HUES6 (cell line): ENCODE data around the gene PDX1.

Experiments used
- H3K27ac ChIP-seq: 2 replicates; pipeline ENCODE4 v1.7.0; 2013; ENCODE audit warnings: low read depth, mild to moderate bottlenecking, low read length, inconsistent platforms
- H3K27me3 ChIP-seq: 2 replicates; pipeline ENCODE4 v1.6.1; 2013; ENCODE audit warnings: low read length; ENCODE audit not compliant: control insufficient read depth, insufficient read depth
- H3K36me3 ChIP-seq: 2 replicates; pipeline ENCODE4 v1.6.1; 2013; ENCODE audit warnings: low read length; ENCODE audit not compliant: control insufficient read depth, insufficient read depth
- H3K4me1 ChIP-seq: 2 replicates; pipeline ENCODE4 v1.6.1; 2013; ENCODE audit warnings: low read length; ENCODE audit not compliant: control insufficient read depth, insufficient read depth
- H3K4me3 ChIP-seq: 2 replicates; pipeline ENCODE4 v1.5.1; 2013; ENCODE audit warnings: low read depth, low read length
- H3K9ac ChIP-seq: one replicate; pipeline ENCODE4 v1.6.1; 2013; ENCODE audit warnings: mild to moderate bottlenecking, low read length
- H3K9me3 ChIP-seq: 2 replicates; pipeline ENCODE4 v1.6.1; 2013; ENCODE audit warnings: low read depth, low read length; ENCODE audit not compliant: control insufficient read depth, insufficient read depth

Gene PDX1

DNA sequence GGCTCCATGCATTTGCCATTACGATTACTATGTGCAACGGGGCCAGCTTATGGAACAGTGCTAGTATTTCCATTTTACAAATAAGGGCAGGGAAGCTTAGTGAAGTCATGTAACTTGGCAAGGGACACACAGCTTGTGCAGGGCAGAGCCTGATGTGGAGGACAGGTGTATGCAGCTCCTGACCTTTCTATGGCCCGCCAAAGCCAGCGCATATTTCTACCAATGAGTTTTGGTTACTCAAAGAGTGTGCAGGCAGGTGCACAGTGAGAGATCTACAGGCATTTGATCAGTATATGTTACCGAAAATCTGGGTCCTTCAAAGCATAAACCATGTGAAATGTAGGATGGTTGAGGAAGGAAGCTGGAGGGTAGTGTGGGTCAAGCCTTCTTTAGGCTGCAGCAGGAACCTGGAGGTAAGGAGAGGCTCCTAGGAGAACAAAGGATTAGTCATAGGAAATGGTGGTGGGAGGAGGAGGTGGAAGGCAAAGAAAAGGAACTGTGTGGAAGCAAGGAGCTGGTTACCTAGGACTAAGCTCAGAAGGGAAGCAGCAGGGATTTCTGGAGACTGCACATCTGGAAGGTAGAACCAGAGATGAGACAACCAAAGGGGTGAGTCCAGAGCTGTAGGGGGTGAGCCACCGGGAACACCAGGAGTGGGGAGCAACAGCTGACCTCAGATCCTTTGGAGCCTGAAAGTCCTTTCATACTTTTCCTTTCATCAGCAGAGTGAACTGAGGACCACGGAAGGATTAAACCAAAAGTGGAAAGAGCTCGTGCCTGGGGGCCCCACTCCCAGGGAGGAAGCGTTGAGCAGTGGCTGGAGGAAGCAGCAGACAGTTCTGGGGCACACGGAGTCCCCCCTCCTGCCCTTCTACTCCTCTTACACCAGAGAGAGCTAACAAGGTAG lies 4.2 kb upstream of the PDX1 start:
- H3K9me3 ChIP-seq = no peaks in the 10 kb centered on the region
- H3K4me1 ChIP-seq = peaks cover 18% of the 10 kb centered on the region
- no peak overlapping the region for H3K27ac ChIP-seq
- H3K27me3 ChIP-seq = peaks cover 98% of the 10 kb centered on the region
- no peak overlapping the region for H3K4me3 ChIP-seq
- H3K9ac ChIP-seq = no peak overlapping the region
- H3K36me3 ChIP-seq = no peaks in the 10 kb centered on the region

DNA sequence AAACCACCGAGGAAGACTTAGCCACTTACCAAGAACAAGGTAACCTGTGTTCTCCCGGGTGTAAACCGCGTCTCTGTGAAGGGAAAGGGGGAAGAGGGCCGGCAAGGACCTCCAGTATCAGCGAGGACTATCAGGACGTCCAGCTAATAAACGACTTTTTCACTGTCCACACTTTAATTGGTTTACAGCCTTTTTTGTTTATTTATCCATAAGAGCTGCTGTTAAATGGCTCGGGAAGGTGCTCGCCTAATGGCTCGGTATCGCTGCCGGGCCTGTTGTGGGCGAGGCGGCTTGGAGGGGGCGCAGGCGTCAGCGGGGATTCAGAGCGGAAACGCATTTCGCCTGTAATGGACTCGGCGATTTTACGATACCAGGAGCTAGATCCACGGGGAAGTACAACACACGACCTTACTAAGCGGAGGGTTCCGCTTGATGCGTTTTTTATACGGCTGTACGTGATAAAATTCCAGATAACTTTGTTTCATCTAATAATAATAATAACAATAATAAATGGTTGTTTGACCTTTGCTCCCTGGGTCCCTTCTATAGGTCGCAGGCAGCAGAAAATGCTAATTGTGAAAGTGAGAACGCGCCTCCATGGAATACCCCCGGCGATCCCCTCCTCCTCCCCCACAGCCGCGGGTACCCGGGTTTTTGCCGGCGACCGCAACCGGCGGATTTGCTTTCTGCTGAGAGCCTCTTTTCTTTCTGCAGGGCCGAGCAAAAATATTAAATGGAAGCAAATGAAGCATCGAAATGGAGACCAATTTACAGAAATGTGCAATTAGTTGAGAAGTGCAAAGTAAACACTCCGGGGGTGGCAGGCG lies 2.5 kb upstream of the PDX1 start:
- Histone ChIP-seq H3K36me3 (no peaks in the 10 kb centered on the region), H3K4me1 (peaks cover 28% of the 10 kb centered on the region), H3K4me3 (peak overlapping the region; percentile 48), H3K27me3 (peaks cover 100% of the 10 kb centered on the region), H3K9ac (no peak overlapping the region), H3K27ac (no peak overlapping the region), H3K9me3 (no peaks in the 10 kb centered on the region)

DNA sequence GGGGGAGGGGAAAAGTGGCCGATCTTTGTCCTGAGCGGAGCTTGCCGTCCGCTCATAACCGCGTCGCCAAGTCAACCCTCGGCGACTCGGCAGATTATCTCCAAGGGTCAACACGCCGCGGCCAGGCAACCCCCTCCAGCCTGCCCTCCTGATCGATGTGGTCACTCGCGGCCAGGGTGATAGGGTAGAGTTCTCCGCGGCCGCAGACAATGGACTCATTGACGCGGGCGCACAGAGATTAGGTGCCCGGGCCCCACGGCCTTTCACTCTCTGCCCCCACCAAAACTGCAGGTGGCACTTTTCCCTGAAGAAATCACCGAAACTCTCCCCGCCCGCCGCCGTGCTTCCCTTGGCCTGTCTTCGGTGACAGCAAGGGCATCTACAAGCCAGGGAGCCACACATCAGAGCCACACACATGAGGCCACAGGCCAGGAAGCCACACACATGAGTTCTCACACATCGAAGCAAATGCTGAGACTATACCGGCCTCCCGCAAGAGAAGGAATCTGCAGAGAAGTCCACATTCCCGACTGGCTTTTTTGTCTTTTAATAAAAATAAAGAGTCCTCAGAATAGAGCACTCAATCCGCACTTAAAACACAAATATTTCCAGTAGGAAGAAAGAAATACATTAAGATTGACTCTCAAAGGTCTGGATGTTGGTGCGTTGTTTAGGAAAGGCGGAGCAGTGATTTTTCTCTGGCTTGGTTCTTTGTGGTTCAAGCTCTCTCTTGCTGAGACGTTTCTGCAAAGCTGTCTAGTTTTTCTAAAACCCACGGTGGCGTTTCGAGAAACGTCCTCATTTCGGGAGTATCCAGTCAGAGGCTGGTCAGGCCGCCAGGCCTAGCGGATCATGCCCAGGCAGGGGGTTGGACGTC lies 1.5 kb upstream of the PDX1 start:
- Histone ChIP-seq H3K36me3 (no peaks in the 10 kb centered on the region), H3K4me3 (peak overlapping the region; percentile 48; the same call in 1 of the 2 replicates), H3K9me3 (no peaks in the 10 kb centered on the region), H3K4me1 (peaks cover 37% of the 10 kb centered on the region), H3K27me3 (peaks cover 100% of the 10 kb centered on the region), H3K27ac (no peak overlapping the region), H3K9ac (no peak overlapping the region)

DNA sequence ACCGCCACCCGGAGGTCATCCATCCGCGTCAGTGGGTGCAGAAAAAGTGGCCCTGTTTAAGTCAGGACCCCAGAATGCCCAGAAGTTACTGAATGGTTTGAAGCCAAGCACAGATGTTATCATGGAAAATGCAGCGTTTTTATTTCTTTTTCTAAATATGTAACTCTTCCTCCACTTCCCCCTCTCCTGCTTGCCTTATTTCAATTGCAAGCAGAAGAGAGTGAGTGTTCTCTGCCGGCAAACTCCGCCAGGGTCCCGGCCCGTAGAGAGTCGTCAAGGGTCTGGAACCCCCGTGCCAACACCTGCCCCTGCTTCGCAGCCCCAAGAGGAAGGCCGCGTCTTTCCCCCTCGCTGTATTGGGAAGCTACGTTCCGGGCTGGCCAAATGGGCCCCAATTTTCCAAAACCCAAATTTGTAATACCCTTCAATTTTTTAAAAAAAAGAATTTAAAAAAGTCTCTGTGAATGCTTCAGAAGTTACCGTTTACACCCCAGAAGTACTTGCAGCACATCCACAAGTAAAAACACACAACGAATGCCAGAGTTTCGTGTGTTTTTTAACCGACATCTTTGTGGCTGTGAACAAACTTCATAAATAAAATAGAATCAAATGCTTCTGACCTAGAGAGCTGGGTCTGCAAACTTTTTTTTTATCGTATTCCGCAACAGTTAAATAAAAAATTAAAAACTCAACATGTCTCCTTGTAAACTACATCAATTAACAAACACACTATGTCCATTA lies 712 bp upstream of the PDX1 start:
- Histone ChIP-seq H3K27me3 (peaks cover 100% of the 10 kb centered on the region), H3K36me3 (no peaks in the 10 kb centered on the region), H3K9me3 (no peaks in the 10 kb centered on the region), H3K4me3 (no peak overlapping the region), H3K4me1 (peaks cover 38% of the 10 kb centered on the region), H3K27ac (no peak overlapping the region), H3K9ac (no peak overlapping the region)

DNA sequence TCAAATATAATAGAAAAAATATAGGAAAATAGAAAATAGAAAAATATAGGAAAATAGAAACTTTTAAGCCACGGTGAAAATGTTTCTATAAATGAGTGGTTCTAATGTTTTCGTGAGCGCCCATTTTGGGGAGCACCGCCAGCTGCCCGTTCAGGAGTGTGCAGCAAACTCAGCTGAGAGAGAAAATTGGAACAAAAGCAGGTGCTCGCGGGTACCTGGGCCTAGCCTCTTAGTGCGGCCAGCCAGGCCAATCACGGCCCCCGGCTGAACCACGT lies 204 bp upstream of the PDX1 start:
- H3K4me3 ChIP-seq = peak overlapping the region; percentile 38; the same call in 1 of the 2 replicates
- H3K27me3 ChIP-seq = peaks cover 100% of the 10 kb centered on the region
- no peaks in the 10 kb centered on the region for H3K9me3 ChIP-seq

DNA sequence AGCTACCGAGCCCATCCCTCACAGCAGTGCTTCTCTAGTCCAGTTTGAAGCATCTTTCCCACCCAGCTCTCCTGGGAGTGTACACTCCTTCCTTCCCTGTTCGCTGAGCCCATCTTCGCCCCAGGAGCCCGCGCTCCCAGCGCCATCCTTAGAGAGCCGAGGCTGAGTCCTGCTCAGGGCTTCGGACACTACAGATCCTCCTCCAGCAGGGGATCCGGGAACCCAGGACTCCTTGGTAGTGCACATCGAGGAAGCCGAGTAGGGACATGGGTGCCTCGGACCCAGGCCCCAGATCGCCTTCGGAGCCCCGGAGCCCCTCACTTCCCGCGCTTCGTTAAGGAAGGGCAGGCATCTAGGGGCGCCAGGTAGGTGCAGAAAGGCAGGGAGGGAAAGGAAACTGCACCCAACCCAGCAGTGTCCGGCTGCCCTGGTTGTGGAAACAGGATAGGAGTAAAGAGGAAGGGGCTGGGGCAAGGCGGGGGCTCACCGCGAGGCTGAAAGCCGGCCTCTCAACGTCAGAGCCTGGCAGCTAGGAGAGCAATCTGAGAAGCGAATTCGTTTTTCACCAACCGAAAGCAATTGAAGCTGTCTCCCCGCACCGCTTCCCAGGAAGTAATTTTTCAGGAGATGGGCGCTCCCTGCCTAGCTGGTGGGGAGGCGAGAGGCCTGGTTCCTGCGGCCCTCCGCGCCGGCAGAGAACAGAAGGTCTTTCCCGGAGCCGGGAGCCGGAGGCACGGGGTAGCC lies 1.0 kb downstream of the PDX1 start:
- Histone ChIP-seq H3K27me3 (peaks cover 100% of the 10 kb centered on the region), H3K4me3 (peak overlapping the region; percentile 45)

More for the DNA sequence above, 204 bp upstream of the PDX1 start:
- Histone ChIP-seq H3K4me1 (peaks cover 38% of the 10 kb centered on the region), H3K36me3 (no peaks in the 10 kb centered on the region), H3K9ac (no peak overlapping the region), H3K27ac (no peak overlapping the region)

DNA sequence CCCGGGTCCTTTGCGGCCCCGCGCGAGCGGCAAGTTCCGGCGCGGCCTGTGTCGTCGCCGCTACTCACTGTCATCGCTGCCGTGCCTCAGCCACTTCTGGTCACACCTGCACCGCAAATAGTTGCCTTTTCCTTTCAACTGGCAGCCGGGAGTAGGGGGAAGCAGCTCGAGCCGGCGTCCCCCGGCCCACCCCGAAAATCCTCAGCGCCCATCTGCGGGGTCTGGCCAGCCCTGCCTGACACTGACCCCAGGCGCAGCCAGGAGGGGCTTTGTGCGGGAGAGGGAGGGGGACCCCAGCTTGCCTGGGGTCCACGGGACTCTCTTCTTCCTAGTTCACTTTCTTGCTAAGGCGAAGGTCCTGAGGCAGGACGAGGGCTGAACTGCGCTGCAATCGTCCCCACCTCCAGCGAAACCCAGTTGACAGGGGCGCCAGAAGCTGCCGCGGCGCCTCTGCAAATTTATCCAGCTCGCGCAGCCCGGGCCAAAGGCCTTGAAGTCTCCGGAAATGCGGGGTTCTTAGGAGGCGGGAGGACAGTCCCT lies 1.7 kb downstream of the PDX1 start:
- H3K4me1 ChIP-seq = peaks cover 31% of the 10 kb centered on the region
- no peak overlapping the region for H3K9ac ChIP-seq
- H3K36me3 ChIP-seq = no peaks in the 10 kb centered on the region
- H3K9me3 ChIP-seq = no peaks in the 10 kb centered on the region
- H3K4me3 ChIP-seq = peak overlapping the region; percentile 45; the same call in 1 of the 2 replicates
- H3K27me3 ChIP-seq = peaks cover 100% of the 10 kb centered on the region
- H3K27ac ChIP-seq = no peak overlapping the region

More for the DNA sequence above, 1.0 kb downstream of the PDX1 start:
- H3K9me3 ChIP-seq = no peaks in the 10 kb centered on the region
- H3K36me3 ChIP-seq = no peaks in the 10 kb centered on the region
- H3K27ac ChIP-seq = no peak overlapping the region
- H3K9ac ChIP-seq = no peak overlapping the region
- H3K4me1 ChIP-seq = peaks cover 32% of the 10 kb centered on the region

DNA sequence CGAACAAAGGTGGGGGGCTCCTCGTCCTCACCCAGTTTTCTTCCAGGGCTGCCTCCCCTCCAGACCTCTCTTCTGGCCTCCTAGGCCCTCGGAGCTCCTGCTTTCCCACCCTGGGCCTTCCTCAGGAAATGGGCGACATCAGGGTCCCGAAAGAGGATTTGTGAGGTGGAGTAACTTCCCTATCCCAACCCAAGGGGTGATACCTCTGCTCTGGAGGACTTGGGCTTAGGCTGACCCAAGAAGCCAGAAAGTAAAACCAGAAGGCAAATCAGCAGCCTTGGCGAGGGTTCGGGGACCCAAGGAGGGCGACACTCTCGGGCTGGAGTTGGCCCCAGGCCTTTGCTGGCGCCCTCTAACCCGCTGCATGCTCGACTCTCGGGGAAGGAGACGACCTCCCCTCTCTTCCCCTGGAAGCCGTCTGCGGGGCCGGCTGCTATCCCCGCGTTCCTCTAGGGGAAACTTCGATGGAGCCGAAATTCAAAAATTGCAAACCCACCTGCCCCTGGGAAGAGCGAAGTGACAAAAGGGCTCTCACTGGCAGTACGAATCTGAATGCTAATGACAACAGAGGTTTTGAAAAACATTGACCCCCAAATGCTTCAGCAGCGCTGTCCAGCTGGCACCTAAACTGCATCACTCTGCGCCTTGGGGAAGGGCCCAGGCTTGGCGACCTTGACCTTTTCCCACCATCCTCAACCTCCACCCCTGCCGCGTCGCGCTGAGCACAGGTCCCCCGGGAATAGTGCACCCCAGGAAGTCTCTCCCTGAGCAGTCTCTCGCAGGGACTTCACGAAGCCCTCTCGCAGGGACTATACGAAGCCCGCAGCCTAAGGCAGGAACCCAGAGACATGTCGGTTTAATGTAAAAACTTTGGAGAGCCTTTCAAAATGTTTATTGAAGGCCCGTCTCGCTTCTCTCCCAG lies 2.4 kb downstream of the PDX1 start:
- Histone ChIP-seq H3K27me3 (peaks cover 100% of the 10 kb centered on the region), H3K9me3 (no peaks in the 10 kb centered on the region), H3K4me1 (peaks cover 26% of the 10 kb centered on the region), H3K4me3 (no peak overlapping the region), H3K27ac (no peak overlapping the region), H3K36me3 (no peaks in the 10 kb centered on the region), H3K9ac (no peak overlapping the region)
